Fibroblast of pulmonary artery (primary cell): ENCODE measurements around the gene RBM47.
A peak's percentile ranks its signal among the peaks of the same experiment; 100 is the strongest.

Experiments
- DNase-seq: peaks from one replicate; pipeline ENCODE4 v3.0.0-alpha.2; 2010; ENCODE audit warnings: low read depth
- H3K4me3 ChIP-seq: replicated peaks from 2 replicates; pipeline ENCODE4 v1.5.1; 2011; ENCODE audit warnings: low read depth, mild to moderate bottlenecking, control low read depth, low read length, moderate library complexity
- CTCF ChIP-seq: IDR thresholded peaks from 2 replicates; pipeline ENCODE4 v1.5.1; 2011; ENCODE audit warnings: mild to moderate bottlenecking, control low read depth, low read length, inconsistent platforms; ENCODE audit errors: missing control alignments

The RBM47 gene

GRCh38 chr4:40587826-40588225 is 41.8 kb downstream of the RBM47 start:
- peak; percentile 70 for DNase-seq
- TF ChIP-seq CTCF, result no peak
- no peak overlapping the region for H3K4me3 ChIP-seq

GRCh38 chr4:40587351-40587750 is 42.3 kb downstream of the RBM47 start:
- no peak overlapping the region for H3K4me3 ChIP-seq
- no peak for TF ChIP-seq CTCF
- no peak for DNase-seq

GRCh38 chr4:40586729-40587128 is 42.9 kb downstream of the RBM47 start:
- DNase-seq, result no peak
- H3K4me3 ChIP-seq, result no peak overlapping the region
- no peak for TF ChIP-seq CTCF

- TF ChIP-seq CTCF, result no peak
- DNase-seq, result no peak
- H3K4me3 ChIP-seq, result no peak overlapping the region
These were observed 43.6 kb downstream of the RBM47 start for GRCh38 chr4:40586034-40586433.

GRCh38 chr4:40585201-40585799 is 44.4 kb downstream of the RBM47 start:
- no peak overlapping the region for H3K4me3 ChIP-seq
- no peak for TF ChIP-seq CTCF
- no peak for DNase-seq

- no peak for TF ChIP-seq CTCF
- H3K4me3 ChIP-seq, result no peak overlapping the region
- DNase-seq, result no peak
These were observed 45.0 kb downstream of the RBM47 start for GRCh38 chr4:40584517-40585141.
